SK-N-SH (cell line): ENCODE results near the gene SNTG2.

Source experiments
- CTCF ChIP-seq: fragments of 200-600 bp; sonication (generic); IDR thresholded peaks from 2 replicates; pipeline ENCODE4 v1.6.1; 2017; ENCODE audit warnings: antibody characterized with exemption, mild to moderate bottlenecking, moderate library complexity
- FOXM1 ChIP-seq: IDR thresholded peaks from 2 replicates; pipeline ENCODE4 v1.4.0; 2012; ENCODE audit warnings: low read depth, mild to moderate bottlenecking
- RCOR1 ChIP-seq: fragments of 150-350 bp; IDR thresholded peaks from 2 replicates; pipeline ENCODE4 v1.6.1; 2017; ENCODE audit warnings: antibody characterized with exemption, low read length
- TCF12 ChIP-seq: IDR thresholded peaks from 2 replicates; pipeline ENCODE4 v1.4.0; 2012

GRCh38 chr2:1004398-1004797 lies 53.7 kb downstream of the SNTG2 start:
- TF ChIP-seq FOXM1 (no peak), CTCF (no peak), TCF12 (no peak), RCOR1 (peak; percentile 58; the same call in 1 of the 2 replicates)
